Measurements from ENCODE around the gene LRRC59. TPM values are rescaled to one million over a fixed set of nuclear protein-coding genes. Genes with fewer than 3 reads are reported as not detected.

Gene LRRC59
- total RNA-seq, 4 donors from 2014 or later = 45.0 to 96.9 (median 64.4) TPM

GRCh38 chr17:50348522-50349242 is 48.6 kb downstream of the LRRC59 start:
- TF ChIP-seq EP300 (IDR thresholded peaks at IDR 0.05; ENCODE audit: low read depth) = no peak
- in situ Hi-C loops (cut with MboI; ENCODE audit: low pct_ligation_motif_present in 1 of 4, low pct_unique_long_range_greater_than_20kb in 1 of 4, low sequenced_read_pairs in 3 of 4) (no loop called here), intact Hi-C loops (cut with DNase I; ENCODE audit: low total_unique reads) (no loop called here)
- WGBS, 2 donors (ENCODE audit: low coverage in 1 of 2) = 72 to 84% methylated on average over 2 to 7 of the region's 7 CpGs
- no peaks in the 10 kb centered on the region for H3K27me3 ChIP-seq
- no peak overlapping the region for H3K27ac ChIP-seq
- H3K4me1 ChIP-seq = peaks cover 4 to 33% (median 28%) of the 10 kb centered on the region in 4 donors
- no peak overlapping the region for H3K4me3 ChIP-seq
- peaks cover 0 to 3% (median 0%) of the 10 kb centered on the region in 4 donors for H3K36me3 ChIP-seq
- H3K9me3 ChIP-seq = no peaks in the 10 kb centered on the region
- no peak for DNase-seq

GRCh38 chr17:50347894-50348291 is 49.4 kb downstream of the LRRC59 start:
- Histone ChIP-seq H3K36me3 (no peaks in the 10 kb centered on the region), H3K4me3 (no peak overlapping the region), H3K4me1 (peaks cover 4 to 33% (median 28%) of the 10 kb centered on the region in 4 donors), H3K9me3 (no peaks in the 10 kb centered on the region), H3K27me3 (no peaks in the 10 kb centered on the region), H3K27ac (no peak overlapping the region)
- intact Hi-C loops (cut with DNase I; ENCODE audit: low total_unique reads) = no loop called here
- no peak for DNase-seq
- TF ChIP-seq CTCF (IDR thresholded peaks at IDR 0.05) = no peak
- no peak for TF ChIP-seq POLR2AphosphoS5 (IDR thresholded peaks at IDR 0.05)
- TF ChIP-seq POLR2A (IDR thresholded peaks at IDR 0.05) = no peak
- TF ChIP-seq EP300 (IDR thresholded peaks at IDR 0.05; ENCODE audit: low read depth) = no peak
- in situ Hi-C loops (cut with MboI; ENCODE audit: low pct_ligation_motif_present in 1 of 4, low pct_unique_long_range_greater_than_20kb in 1 of 4, low sequenced_read_pairs in 3 of 4) = no loop called here
- WGBS, 2 donors (ENCODE audit: low coverage in 1 of 2) = 50 to 60% methylated on average over 2 to 3 of the region's 3 CpGs

GRCh38 chr17:50347117-50347893 is 50.0 kb downstream of the LRRC59 start:
- H3K4me1 ChIP-seq = peaks cover 4 to 33% (median 28%) of the 10 kb centered on the region in 4 donors
- no peak for DNase-seq
- peak overlapping the region; percentile 61 to 97 (median 84) for H3K4me3 ChIP-seq
- in situ Hi-C loops (cut with MboI; ENCODE audit: low pct_ligation_motif_present in 1 of 4, low pct_unique_long_range_greater_than_20kb in 1 of 4, low sequenced_read_pairs in 3 of 4) (no loop called here), intact Hi-C loops (cut with DNase I; ENCODE audit: low total_unique reads) (no loop called here)
- H3K36me3 ChIP-seq = no peaks in the 10 kb centered on the region
- no peaks in the 10 kb centered on the region for H3K9me3 ChIP-seq
- WGBS, 2 donors (ENCODE audit: low coverage in 1 of 2) = 53% methylated on average over 17 of the region's 17 CpGs; no CpG with 5 or more reads in 1 of the 2 donors
- no peaks in the 10 kb centered on the region for H3K27me3 ChIP-seq
- H3K27ac ChIP-seq = peak overlapping the region; percentile 66 to 84 (median 82)
- TF ChIP-seq EP300 (IDR thresholded peaks at IDR 0.05; ENCODE audit: low read depth) (no peak), POLR2AphosphoS5 (IDR thresholded peaks at IDR 0.05) (no peak), POLR2A (IDR thresholded peaks at IDR 0.05) (no peak), CTCF (IDR thresholded peaks at IDR 0.05) (no peak)

GRCh38 chr17:50346313-50347116 is 50.8 kb downstream of the LRRC59 start:
- WGBS, 2 donors (ENCODE audit: low coverage in 1 of 2) = 4% methylated on average over 31 of the region's 57 CpGs; no CpG with 5 or more reads in 1 of the 2 donors
- no peaks in the 10 kb centered on the region for H3K9me3 ChIP-seq
- peaks cover 4 to 33% (median 28%) of the 10 kb centered on the region in 4 donors for H3K4me1 ChIP-seq
- in situ Hi-C loops (cut with MboI; ENCODE audit: low pct_ligation_motif_present in 1 of 4, low pct_unique_long_range_greater_than_20kb in 1 of 4, low sequenced_read_pairs in 3 of 4) = no loop called here
- intact Hi-C loops (cut with DNase I; ENCODE audit: low total_unique reads) = no loop called here
- H3K27me3 ChIP-seq = no peaks in the 10 kb centered on the region
- peak in 1 of 3 donors; percentile 6 for TF ChIP-seq POLR2AphosphoS5 (IDR thresholded peaks at IDR 0.05)
- peak; percentile 6 for TF ChIP-seq POLR2A (IDR thresholded peaks at IDR 0.05)
- no peak for TF ChIP-seq CTCF (IDR thresholded peaks at IDR 0.05)
- H3K36me3 ChIP-seq = no peaks in the 10 kb centered on the region
- peak; percentile 59 for DNase-seq
- peak overlapping the region; percentile 66 to 84 (median 82) for H3K27ac ChIP-seq
- H3K4me3 ChIP-seq = peak overlapping the region; percentile 61 to 97 (median 84)

Data from transverse colon (tissue), 4 donors.